Activated CD8-positive, alpha-beta T cell treated with anti-CD3 and anti-CD28 coated beads for 36 hours (primary cell): Measurements from ENCODE around the gene STRIT1. TPM values are rescaled to one million over a fixed set of nuclear protein-coding genes. Genes with fewer than 3 reads are reported as not detected.

Source experiments
- ATAC-seq: fragments of 200-7000 bp; cut with Tn5 transposase; one replicate; pipeline ENCODE4 v1.10.0; 2021; ENCODE audit warnings: mild to moderate bottlenecking, moderate library complexity
- CTCF ChIA-PET: fragments of 350-600 bp; sonication (Branson Sonifier 250); formaldehyde crosslinking; loops from one replicate; lab custom pipeline; 2021; ENCODE audit warnings: antibody characterized with exemption; lab: Charles Lee
- POLR2A ChIA-PET: fragments of 350-600 bp; sonication (Branson Sonifier 250); formaldehyde crosslinking; loops from one replicate; lab custom pipeline; 2021; ENCODE audit warnings: antibody characterized with exemption; lab: Charles Lee
- DNase-seq: peaks from one replicate; pipeline ENCODE4 v3.0.0-alpha.2; 2020
- H3K27ac Mint-ChIP-seq: one replicate; pipeline ENCODE4 v1.8.0; 2021; ENCODE audit warnings: mild to moderate bottlenecking, mixed read lengths
- H3K27me3 Mint-ChIP-seq: one replicate; pipeline ENCODE4 v1.8.0; 2021; ENCODE audit warnings: mixed read lengths
- H3K36me3 Mint-ChIP-seq: one replicate; pipeline ENCODE4 v1.8.0; 2021; ENCODE audit warnings: low read depth, mixed read lengths
- H3K4me1 Mint-ChIP-seq: one replicate; pipeline ENCODE4 v1.8.0; 2021; ENCODE audit warnings: low read depth, mixed read lengths
- H3K4me3 Mint-ChIP-seq: one replicate; pipeline ENCODE4 v1.8.0; 2021; ENCODE audit warnings: mild to moderate bottlenecking, moderate library complexity, mixed read lengths
- H3K9me3 Mint-ChIP-seq: one replicate; pipeline ENCODE4 v1.8.0; 2021; ENCODE audit warnings: mixed read lengths
- intact Hi-C: fragments of 100-400 bp; cut with micrococcal nuclease; formaldehyde crosslinking; loops from one replicate; pipeline ENCODE4 v1.10.0; 2022
- total RNA-seq, 2 experiments: library from RNA; stranded (reverse); gene quantifications; one replicate each; pipeline ENCODE4 v1.2.3, GENCODE V29; 2021
- TF ChIP-seq, protein P1 (sequence below): fragments of 200-600 bp; IDR thresholded peaks from one replicate; pipeline ENCODE4 v1.8.0; 2022; ENCODE audit warnings: antibody characterized with exemption, mild to moderate bottlenecking

Gene STRIT1
- total RNA-seq, 2 experiments from 2014 or later = not detected

DNA sequence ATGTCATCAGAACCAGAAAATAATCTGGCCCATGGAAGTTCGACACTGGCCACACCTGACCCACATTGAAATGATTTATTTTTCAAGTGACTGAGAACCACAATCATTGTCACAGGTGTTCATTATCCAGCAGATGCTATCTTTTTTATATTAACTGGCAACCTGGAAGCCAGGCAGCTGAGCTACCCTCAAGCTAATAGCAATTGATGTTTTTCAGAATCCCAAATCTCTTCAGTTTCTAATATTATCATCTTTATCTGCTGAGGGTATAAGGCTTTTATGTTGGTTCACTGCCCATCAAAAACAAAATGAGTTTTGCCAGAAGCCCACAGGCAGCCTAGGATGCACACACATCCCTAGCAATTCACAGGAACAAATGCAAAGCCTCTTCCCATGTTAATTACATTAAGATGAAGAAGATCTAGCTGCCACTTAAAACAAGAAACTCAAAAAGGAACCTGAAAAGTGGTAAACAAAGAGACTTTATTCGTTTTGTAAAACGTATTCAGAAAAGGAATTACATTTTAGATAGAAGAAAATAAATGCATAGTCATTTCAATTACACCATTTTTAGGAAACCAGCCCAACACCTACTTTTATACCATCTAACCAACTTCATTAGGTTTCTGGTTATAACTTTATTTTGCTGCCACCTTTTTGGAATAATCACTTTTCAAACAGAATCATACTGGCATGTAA, 40.9 kb upstream of the STRIT1 start:
- ATAC-seq = no peak
- intact Hi-C loops = no loop called here
- CTCF ChIA-PET = interaction anchor here (2.2 kb wide), 1 partner anchor 11 kb away, joined by 9 read pairs; no protein-coding TSS in a partner anchor
- Mint-ChIP-seq H3K9me3 (no peaks in the 10 kb centered on the region), H3K36me3 (no peaks in the 10 kb centered on the region), H3K4me1 (peaks cover 10% of the 10 kb centered on the region), H3K27me3 (no peaks in the 10 kb centered on the region), H3K27ac (no peak overlapping the region), H3K4me3 (no peak overlapping the region)
- DNase-seq = no peak
- POLR2A ChIA-PET = interaction anchor here (0.7 kb wide), 1 partner anchor 214 kb away, joined by 3 read pairs; no protein-coding TSS in a partner anchor
- TF ChIP-seq, protein P1, sequence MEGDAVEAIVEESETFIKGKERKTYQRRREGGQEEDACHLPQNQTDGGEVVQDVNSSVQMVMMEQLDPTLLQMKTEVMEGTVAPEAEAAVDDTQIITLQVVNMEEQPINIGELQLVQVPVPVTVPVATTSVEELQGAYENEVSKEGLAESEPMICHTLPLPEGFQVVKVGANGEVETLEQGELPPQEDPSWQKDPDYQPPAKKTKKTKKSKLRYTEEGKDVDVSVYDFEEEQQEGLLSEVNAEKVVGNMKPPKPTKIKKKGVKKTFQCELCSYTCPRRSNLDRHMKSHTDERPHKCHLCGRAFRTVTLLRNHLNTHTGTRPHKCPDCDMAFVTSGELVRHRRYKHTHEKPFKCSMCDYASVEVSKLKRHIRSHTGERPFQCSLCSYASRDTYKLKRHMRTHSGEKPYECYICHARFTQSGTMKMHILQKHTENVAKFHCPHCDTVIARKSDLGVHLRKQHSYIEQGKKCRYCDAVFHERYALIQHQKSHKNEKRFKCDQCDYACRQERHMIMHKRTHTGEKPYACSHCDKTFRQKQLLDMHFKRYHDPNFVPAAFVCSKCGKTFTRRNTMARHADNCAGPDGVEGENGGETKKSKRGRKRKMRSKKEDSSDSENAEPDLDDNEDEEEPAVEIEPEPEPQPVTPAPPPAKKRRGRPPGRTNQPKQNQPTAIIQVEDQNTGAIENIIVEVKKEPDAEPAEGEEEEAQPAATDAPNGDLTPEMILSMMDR = no peak

DNA sequence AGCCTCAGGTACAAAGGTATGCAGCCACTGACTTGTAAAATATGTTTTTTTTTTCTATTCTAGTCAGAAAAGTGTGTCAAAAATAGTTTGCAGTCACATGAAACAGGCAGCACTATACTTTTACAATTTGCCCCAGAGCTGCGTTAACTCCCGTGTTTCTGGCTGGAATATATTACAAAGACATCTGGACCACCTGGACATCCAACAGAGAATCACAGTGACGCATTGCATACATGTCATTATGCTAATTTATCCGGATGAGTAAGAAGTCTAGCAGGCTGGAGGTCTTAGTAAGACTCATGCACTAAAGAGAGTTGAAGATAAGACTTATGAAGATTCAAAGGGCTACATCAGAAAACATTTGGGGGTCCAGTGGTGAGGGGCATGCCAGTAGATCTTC, 39.2 kb upstream of the STRIT1 start:
- Mint-ChIP-seq H3K4me3 (no peak overlapping the region), H3K9me3 (no peaks in the 10 kb centered on the region), H3K27ac (no peak overlapping the region), H3K27me3 (no peaks in the 10 kb centered on the region), H3K4me1 (peaks cover 10% of the 10 kb centered on the region), H3K36me3 (no peaks in the 10 kb centered on the region)
- ATAC-seq (no peak), DNase-seq (no peak)
- TF ChIP-seq, protein P1 = no peak
- CTCF ChIA-PET = interaction anchor here (2.2 kb wide), 1 partner anchor 9 kb away, joined by 9 read pairs; no protein-coding TSS in a partner anchor
- intact Hi-C loops = no loop called here
- POLR2A ChIA-PET = no interaction called here

DNA sequence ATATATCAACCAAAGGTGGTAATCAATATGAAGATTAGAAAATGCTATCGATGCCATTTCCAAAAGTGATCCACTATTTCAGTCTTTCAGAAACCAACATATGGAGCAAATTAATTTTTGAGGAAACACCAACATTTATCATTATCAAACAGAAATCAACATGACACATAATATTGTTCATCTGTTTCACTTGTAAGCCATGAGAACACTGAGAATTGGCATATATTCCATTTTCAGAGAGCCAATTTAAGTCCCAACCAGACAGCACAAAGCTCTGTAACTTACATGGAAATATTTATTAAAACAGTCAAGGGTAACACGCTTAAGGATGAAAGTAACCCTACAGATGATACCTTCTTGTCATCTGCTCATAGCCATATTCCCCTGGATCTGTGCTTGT, 37.6 kb upstream of the STRIT1 start:
- intact Hi-C loops = no loop called here
- Mint-ChIP-seq H3K9me3 (no peaks in the 10 kb centered on the region), H3K4me3 (no peak overlapping the region), H3K4me1 (peaks cover 10% of the 10 kb centered on the region), H3K27me3 (no peaks in the 10 kb centered on the region), H3K36me3 (no peaks in the 10 kb centered on the region), H3K27ac (no peak overlapping the region)
- ATAC-seq (no peak), DNase-seq (no peak)
- CTCF ChIA-PET = interaction anchor here (1.1 kb wide), 1 partner anchor 8 kb away, joined by 3 read pairs; no protein-coding TSS in a partner anchor
- TF ChIP-seq, protein P1 = no peak
- POLR2A ChIA-PET = no interaction called here

DNA sequence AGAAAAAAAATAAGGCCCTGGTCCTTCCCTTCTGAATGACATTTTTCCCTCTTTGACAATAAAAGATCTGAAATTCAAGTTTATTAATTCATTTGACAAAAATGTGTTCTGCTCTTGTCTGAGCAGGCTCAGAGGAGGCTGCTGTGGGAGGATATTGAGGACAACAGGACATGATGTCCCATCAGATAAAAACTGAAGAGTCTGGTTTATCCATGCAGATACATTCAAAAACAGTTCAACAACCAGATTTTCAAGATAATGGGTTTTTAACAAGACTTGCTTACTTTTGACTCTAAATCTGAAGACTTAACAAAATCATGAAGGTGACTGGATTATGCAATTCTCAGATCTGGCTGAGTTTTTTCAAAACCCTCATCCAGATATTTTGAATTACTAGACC, 36.9 kb upstream of the STRIT1 start:
- Mint-ChIP-seq H3K4me1 (peaks cover 10% of the 10 kb centered on the region), H3K36me3 (no peaks in the 10 kb centered on the region), H3K9me3 (no peaks in the 10 kb centered on the region), H3K27ac (no peak overlapping the region), H3K4me3 (no peak overlapping the region), H3K27me3 (no peaks in the 10 kb centered on the region)
- intact Hi-C loops = no loop called here
- CTCF ChIA-PET = no interaction called here
- DNase-seq (no peak), ATAC-seq (no peak)
- TF ChIP-seq, protein P1 = no peak
- POLR2A ChIA-PET = no interaction called here

DNA sequence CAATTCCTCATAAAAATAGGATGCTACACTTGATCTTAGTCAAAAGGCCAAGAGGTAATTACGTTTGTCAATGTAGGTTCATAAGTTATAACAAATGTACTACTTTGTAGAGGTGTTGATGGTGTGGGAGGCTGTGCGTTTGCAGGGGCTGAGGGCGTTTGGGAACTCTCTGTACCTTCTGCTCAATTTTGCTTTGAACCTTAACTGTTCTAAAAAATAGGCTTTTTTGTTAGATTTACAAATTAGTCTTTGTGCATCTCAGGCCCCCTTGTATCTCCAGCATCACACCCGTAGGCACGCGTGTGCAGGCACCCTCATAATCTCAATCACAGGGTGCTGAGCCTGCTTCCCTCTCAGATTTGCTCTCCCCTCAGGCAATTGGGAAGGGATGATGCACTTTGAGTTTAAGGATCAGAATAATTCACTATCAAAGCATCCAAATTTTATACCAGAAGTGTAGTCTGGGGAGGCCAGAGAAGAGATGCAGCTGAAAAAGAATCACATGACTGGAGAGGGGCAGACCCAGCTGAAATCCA, 36.1 kb upstream of the STRIT1 start:
- no peaks in the 10 kb centered on the region for H3K27me3 Mint-ChIP-seq
- H3K9me3 Mint-ChIP-seq = no peaks in the 10 kb centered on the region
- H3K27ac Mint-ChIP-seq = no peak overlapping the region
- ChIA-PET CTCF (no interaction called here), POLR2A (no interaction called here)
- TF ChIP-seq, protein P1 = no peak
- no peak overlapping the region for H3K4me3 Mint-ChIP-seq
- peaks cover 2% of the 10 kb centered on the region for H3K4me1 Mint-ChIP-seq
- no peak for DNase-seq
- no peak for ATAC-seq
- no peaks in the 10 kb centered on the region for H3K36me3 Mint-ChIP-seq
- intact Hi-C loops = loop anchor here (10.0 kb wide), 1 partner anchor 375 kb away; no protein-coding TSS in a partner anchor
